HepG2 (cell line): ENCODE measurements around the gene ASB14. TPM values are rescaled to one million over a fixed set of nuclear protein-coding genes. Genes with fewer than 3 reads are reported as not detected.

Experiments
- AKNA ChIP-seq: sonication (generic); formaldehyde crosslinking; IDR thresholded peaks from 2 replicates; pipeline ENCODE4 v1.4.0; 2020; ENCODE audit warnings: missing genetic modification reagents, borderline replicate concordance
- E2F5 ChIP-seq: sonication (generic); formaldehyde crosslinking; conservative IDR thresholded peaks from 2 replicates; pipeline ENCODE4 v1.4.0; 2020; ENCODE audit warnings: missing genetic modification reagents
- EZH2 ChIP-seq: conservative IDR thresholded peaks from 2 replicates; pipeline ENCODE4 v1.6.1; 2012; ENCODE audit warnings: mild to moderate bottlenecking, low read depth, low read length, moderate library complexity
- GTF2F1 ChIP-seq: fragments of 150-350 bp; IDR thresholded peaks from 2 replicates; pipeline ENCODE4 v1.6.1; 2014; ENCODE audit warnings: low read length
- HOXA9 ChIP-seq: sonication (generic); formaldehyde crosslinking; IDR thresholded peaks from 2 replicates; pipeline ENCODE4 v1.8.1; 2022; ENCODE audit warnings: missing genetic modification reagents, mild to moderate bottlenecking, moderate library complexity, borderline replicate concordance
- MTA1 ChIP-seq: sonication (generic); formaldehyde crosslinking; IDR thresholded peaks from 2 replicates; pipeline ENCODE4 v1.4.0; 2020; ENCODE audit warnings: missing genetic modification reagents, mild to moderate bottlenecking, borderline replicate concordance
- TGIF2 ChIP-seq: IDR thresholded peaks from 2 replicates; pipeline ENCODE4 v1.6.1; 2016; ENCODE audit warnings: control low read depth, missing compliant biosample characterization
- ZBTB33 ChIP-seq: sonication (generic); formaldehyde crosslinking; IDR thresholded peaks from 2 replicates; pipeline ENCODE4 v1.4.0; 2020; ENCODE audit warnings: missing genetic modification reagents
- ZC3H13 ChIP-seq: sonication (generic); formaldehyde crosslinking; IDR thresholded peaks from 2 replicates; pipeline ENCODE4 v1.8.1; 2023; ENCODE audit warnings: mild to moderate bottlenecking, missing genetic modification reagents, moderate library complexity
- ZFAT ChIP-seq: sonication (generic); formaldehyde crosslinking; conservative IDR thresholded peaks from 2 replicates; pipeline ENCODE4 v1.8.1; 2023; ENCODE audit warnings: missing genetic modification reagents, inconsistent platforms
- ZNF224 ChIP-seq: sonication (generic); formaldehyde crosslinking; IDR thresholded peaks from 2 replicates; pipeline ENCODE4 v1.5.0; 2020; ENCODE audit warnings: mild to moderate bottlenecking, missing genetic modification reagents
- ZNF260 ChIP-seq: sonication (generic); formaldehyde crosslinking; IDR thresholded peaks from 2 replicates; pipeline ENCODE4 v1.4.0; 2020; ENCODE audit warnings: missing genetic modification reagents, low read depth, mild to moderate bottlenecking, borderline replicate concordance
- ZNF432 ChIP-seq: sonication (generic); formaldehyde crosslinking; IDR thresholded peaks from 2 replicates; pipeline ENCODE4 v1.5.0; 2020; ENCODE audit warnings: missing genetic modification reagents, mild to moderate bottlenecking, borderline replicate concordance
- polyA plus RNA-seq, 8 experiments: library from polyadenylated mRNA; depleted of rRNA in 3 of 8; stranded (reverse) in 7 of 8; unstranded in 1 of 8; fragments of >200 nt; fragmentation: Illumina TruSeq in 4 of 8; extraction: Trizol in 4 of 8; gene quantifications; 2 replicates each; pipeline versions ENCODE4 v1.2.1 to v1.2.3, GENCODE V29; 2011 to 2016; ENCODE audit warnings: low read depth in 4 of 8, missing spikeins in 1 of 8, mixed read lengths in 1 of 8; ENCODE audit not compliant: insufficient read depth in 1 of 8
- total RNA-seq, 5 experiments: library from RNA; depleted of rRNA; stranded (reverse); fragments of >200 nt; fragmentation: Illumina TruSeq; extraction: Trizol; gene quantifications; 2 replicates each; pipeline ENCODE4 v1.2.3, GENCODE V29; 2016; ENCODE audit warnings: low read depth in 1 of 5

Gene ASB14
- total and polyA plus RNA-seq, 2 of the 13 experiments (the other 11 are each of a cell fraction or from before 2014, with no cell fraction given) = not detected

- TF ChIP-seq AKNA = no peak
- no peak for TF ChIP-seq MTA1
- no peak for TF ChIP-seq TGIF2 (CRISPR knock-in tag)
- TF ChIP-seq HOXA9 (CRISPR knock-in tag) = no peak
- TF ChIP-seq ZC3H13 = no peak
- no peak for TF ChIP-seq ZFAT
- TF ChIP-seq GTF2F1 = no peak
- TF ChIP-seq E2F5 (CRISPR knock-in tag) = no peak
- no peak for TF ChIP-seq ZNF432 (CRISPR knock-in tag)
- TF ChIP-seq ZNF224 (CRISPR knock-in tag) = no peak
- TF ChIP-seq EZH2 = no peak
- no peak for TF ChIP-seq ZNF260 (CRISPR knock-in tag)
- TF ChIP-seq ZBTB33 (CRISPR knock-in tag) = no peak
Observed at GRCh38 chr3:57279685-57280084, 12.8 kb downstream of the ASB14 start (continued).
